ENCODE data around the gene KCNIP4. TPM values are rescaled to one million over a fixed set of nuclear protein-coding genes. Genes with fewer than 3 reads are reported as not detected.

KCNIP4 gene
- total and polyA plus RNA-seq, 2 of the 8 experiments (the other 6 are each of a cell fraction or from before 2014, with no cell fraction given) = 0.06 TPM; not detected in 1

GRCh38 chr4:21757248-21757647, 191.3 kb downstream of the KCNIP4 start:
- Histone ChIP-seq H2AK5ac (ENCODE audit: low read depth, low read length) (no peak overlapping the region), H3K27me3 (replicated peaks in 1 of 4; ENCODE audit: control insufficient read depth in 3 of 4, extremely low read depth in 1 of 4, insufficient read depth in 3 of 4, low read length in 3 of 4) (no peaks in the 10 kb centered on the region), H3K4ac (replicated peaks; ENCODE audit: insufficient read length, low read depth, low read length) (no peak overlapping the region), H3K23me2 (ENCODE audit: low read depth, low read length) (no peaks in the 10 kb centered on the region), H3K4me1 (replicated peaks in 1 of 4; ENCODE audit: control insufficient read depth in 3 of 4, insufficient read depth in 4 of 4, low read length in 3 of 4) (peaks cover 0 to under 1% (median 0%) of the 10 kb centered on the region in 4 experiments; a peak in 2 of 7 replicates), H3K4me2 (ENCODE audit: insufficient read depth in 1 of 2, low read depth in 2 of 2, low read length in 2 of 2) (no peak overlapping the region), H3K23ac (ENCODE audit: insufficient read length) (no peak overlapping the region), H3K9ac (replicated peaks in 1 of 4; ENCODE audit: extremely low read depth in 1 of 4, low read depth in 3 of 4, low read length in 3 of 4) (no peak overlapping the region), H3K4me3 (ENCODE audit: extremely low read depth in 1 of 4, insufficient read depth in 2 of 4, low read depth in 3 of 4, low read length in 4 of 4) (no peak overlapping the region), H3K56ac (replicated peaks; ENCODE audit: insufficient read length, low read depth, low read length) (no peak overlapping the region), H3K36me3 (ENCODE audit: control insufficient read depth in 2 of 4, insufficient read depth in 4 of 4, low read length in 3 of 4) (no peaks in the 10 kb centered on the region), H4K8ac (ENCODE audit: extremely low read depth, insufficient read depth, low read length) (no peak overlapping the region), H2BK120ac (replicated peaks; ENCODE audit: low read depth, low read length) (no peak overlapping the region), H2BK12ac (ENCODE audit: low read depth, low read length) (no peak overlapping the region), H3K79me2 (ENCODE audit: control insufficient read depth in 1 of 2, insufficient read depth in 2 of 2, low read length in 2 of 2) (no peaks in the 10 kb centered on the region), H2BK20ac (ENCODE audit: low read length) (no peak overlapping the region), H3K27ac (ENCODE audit: low read depth, low read length) (no peak overlapping the region), H2BK5ac (ENCODE audit: low read depth, low read length) (no peak overlapping the region), H4K91ac (replicated peaks; ENCODE audit: insufficient read length, low read length) (no peak overlapping the region), H3K18ac (ENCODE audit: extremely low read depth, low read length) (no peak overlapping the region), H3K79me1 (ENCODE audit: low read depth, low read length) (no peaks in the 10 kb centered on the region), H3K9me3 (ENCODE audit: insufficient read depth in 2 of 2, low read depth in 1 of 2, low read length in 1 of 2) (no peaks in the 10 kb centered on the region), H2BK15ac (ENCODE audit: low read length) (no peak overlapping the region), H3K14ac (ENCODE audit: insufficient read length) (no peak overlapping the region), H2AFZ (ENCODE audit: low read length) (no peak overlapping the region), H4K5ac (ENCODE audit: insufficient read length, low read depth, low read length) (no peak overlapping the region), H4K20me1 (replicated peaks in 1 of 2; ENCODE audit: control insufficient read depth in 1 of 2, insufficient read depth in 2 of 2, low read length in 2 of 2) (no peaks in the 10 kb centered on the region)
- WGBS, 2 experiments (ENCODE audit: extremely low coverage in 1 of 2, insufficient coverage in 1 of 2, insufficient read length in 1 of 2, insufficient replicate concordance in 2 of 2, low coverage in 1 of 2, low lambda C conversion rate in 2 of 2, missing lambda C conversion rate in 1 of 2) = 88% methylated on average over 2 of the region's 2 CpGs; no CpG with 5 or more reads in 1 of the 2 experiments
- FAIRE-seq = no peak
- ChIA-PET POLR2A (ENCODE audit: partially characterized antibody) (no interaction called here), CTCF (ENCODE audit: partially characterized antibody) (interaction anchor here (0.5 to 1.1 kb wide), 2 partner anchors 11 to 271 kb away, joined by 3 read pairs; no protein-coding TSS in a partner anchor)
- TF ChIP-seq CBX8 (IDR thresholded peaks at IDR 0.05; ENCODE audit: borderline replicate concordance, low read depth, low read length) = no peak
- no peak for TF ChIP-seq ZNF274 (IDR thresholded peaks at IDR 0.05; ENCODE audit: borderline replicate concordance, extremely low read depth, low read length)
- TF ChIP-seq JUND (IDR thresholded peaks at IDR 0.05; ENCODE audit: low read length) = no peak
- TF ChIP-seq SIX5 (IDR thresholded peaks at IDR 0.05; ENCODE audit: low read depth, low read length) = no peak
- no peak for TF ChIP-seq MAFK (IDR thresholded peaks at IDR 0.05; ENCODE audit: low read depth, low read length)
- no peak for TF ChIP-seq SIRT6 (IDR thresholded peaks at IDR 0.05; ENCODE audit: low read length)
- TF ChIP-seq SP2 (IDR thresholded peaks at IDR 0.05; ENCODE audit: low read length) = no peak
- TF ChIP-seq SP4 (IDR thresholded peaks at IDR 0.05; ENCODE audit: low read length) = no peak
- no peak for TF ChIP-seq SUZ12 (IDR thresholded peaks at IDR 0.05; ENCODE audit: low read length)
- DNase-seq (ENCODE audit: low read depth in 1 of 2, low spot score in 2 of 2) = no peak

All from H1 (cell line).